OCI-LY1 (cell line): Measurements from ENCODE around the gene SLC11A1.

Experiments used
- H2AFZ ChIP-seq: fragments of 200-600 bp; sonication (generic), shearing (Covaris generic); 2 replicates; pipeline ENCODE4 v1.6.0; 2014; ENCODE audit warnings: antibody characterized with exemption, mild to moderate bottlenecking, low read length
- H3F3A ChIP-seq: fragments of 200-600 bp; sonication (generic), shearing (Covaris generic); 2 replicates; pipeline ENCODE4 v1.6.0; 2014; ENCODE audit warnings: mild to moderate bottlenecking, antibody characterized with exemption, low read length, moderate library complexity; ENCODE audit not compliant: insufficient read depth
- H3K27ac ChIP-seq: fragments of 200-600 bp; sonication (generic); 2 replicates; pipeline ENCODE4 v1.5.1; 2014; ENCODE audit warnings: low read length, mixed run types, mild to moderate bottlenecking, low read depth; ENCODE audit not compliant: poor library complexity, severe bottlenecking
- H3K27me3 ChIP-seq: fragments of 200-600 bp; sonication (generic); 2 replicates; pipeline ENCODE4 v1.6.0; 2014; ENCODE audit warnings: antibody characterized with exemption, mild to moderate bottlenecking, low read length, moderate library complexity; ENCODE audit not compliant: insufficient read depth
- H3K36me3 ChIP-seq: fragments of 200-600 bp; sonication (generic); 2 replicates; pipeline ENCODE4 v1.6.1; 2014; ENCODE audit warnings: mild to moderate bottlenecking, antibody characterized with exemption, low read length, moderate library complexity, mixed read lengths; ENCODE audit not compliant: insufficient read depth
- H3K4me1 ChIP-seq: fragments of 200-600 bp; sonication (generic); 2 replicates; pipeline ENCODE4 v1.5.1; 2014; ENCODE audit warnings: mild to moderate bottlenecking, low read length, moderate library complexity; ENCODE audit not compliant: insufficient read depth, severe bottlenecking
- H3K4me2 ChIP-seq: fragments of 200-600 bp; sonication (generic), shearing (Covaris generic); 2 replicates; pipeline ENCODE4 v1.6.1; 2014; ENCODE audit warnings: low read length
- H3K4me3 ChIP-seq: fragments of 200-600 bp; sonication (generic); 2 replicates; pipeline ENCODE4 v1.5.1; 2014; ENCODE audit warnings: low read length, low read depth, mild to moderate bottlenecking, mixed read lengths; ENCODE audit not compliant: poor library complexity, severe bottlenecking
- H3K79me2 ChIP-seq: fragments of 200-600 bp; shearing (Covaris generic); 2 replicates; pipeline ENCODE4 v1.6.1; 2016; ENCODE audit warnings: mixed run types, low read length, mixed read lengths; ENCODE audit not compliant: insufficient read depth
- H3K9ac ChIP-seq: fragments of 200-600 bp; sonication (generic), shearing (Covaris generic); 2 replicates; pipeline ENCODE4 v1.6.1; 2014; ENCODE audit warnings: mild to moderate bottlenecking, low read length, mixed read lengths
- H3K9me2 ChIP-seq: fragments of 200-600 bp; sonication (generic), shearing (Covaris generic); 2 replicates; pipeline ENCODE4 v1.6.1; 2014; ENCODE audit warnings: low read depth, mild to moderate bottlenecking, low read length, mixed read lengths
- H3K9me3 ChIP-seq: fragments of 200-600 bp; shearing (Covaris generic); 2 replicates; pipeline ENCODE4 v1.6.1; 2014; ENCODE audit warnings: low read length, mixed read lengths
- H4K20me1 ChIP-seq: fragments of 200-600 bp; sonication (generic), shearing (Covaris generic); 2 replicates; pipeline ENCODE4 v1.6.0; 2016; ENCODE audit warnings: mild to moderate bottlenecking, low read length; ENCODE audit not compliant: insufficient read depth
- CTCF ChIP-seq: fragments of 200-600 bp; sonication (generic), shearing (Covaris generic); IDR thresholded peaks from 2 replicates; pipeline ENCODE4 v1.5.1; 2017; ENCODE audit warnings: mild to moderate bottlenecking, antibody characterized with exemption, low read length, moderate library complexity, mixed read lengths
- EZH2 ChIP-seq: fragments of 200-600 bp; sonication (generic), shearing (Covaris generic); IDR thresholded peaks from 2 replicates; pipeline ENCODE4 v1.8.0; 2017; ENCODE audit warnings: borderline replicate concordance, mixed run types, mild to moderate bottlenecking, antibody characterized with exemption, low read length, moderate library complexity, mixed read lengths

The SLC11A1 gene

GRCh38 chr2:218437969-218438368 is 55.9 kb downstream of the SLC11A1 start:
- no peaks in the 10 kb centered on the region for H3K4me1 ChIP-seq
- H3K9ac ChIP-seq: no peak overlapping the region
- H3K4me2 ChIP-seq: no peak overlapping the region
- no peak overlapping the region for H3K4me3 ChIP-seq
- no peak for TF ChIP-seq CTCF
- no peak for TF ChIP-seq EZH2
- H3K27ac ChIP-seq: no peak overlapping the region
- H3K9me3 ChIP-seq: no peaks in the 10 kb centered on the region
- H3F3A ChIP-seq: no peaks in the 10 kb centered on the region
- H3K27me3 ChIP-seq: no peaks in the 10 kb centered on the region
- H2AFZ ChIP-seq: no peak overlapping the region
- H3K79me2 ChIP-seq: no peaks in the 10 kb centered on the region
- H3K9me2 ChIP-seq: no peaks in the 10 kb centered on the region
- no peaks in the 10 kb centered on the region for H3K36me3 ChIP-seq
- H4K20me1 ChIP-seq: no peaks in the 10 kb centered on the region

GRCh38 chr2:218438596-218438995 is 56.5 kb downstream of the SLC11A1 start:
- H3K4me2 ChIP-seq: no peak overlapping the region
- H3K27ac ChIP-seq: no peak overlapping the region
- H3K9me3 ChIP-seq: no peaks in the 10 kb centered on the region

GRCh38 chr2:218444692-218445357 is 62.8 kb downstream of the SLC11A1 start:
- Histone ChIP-seq H2AFZ (no peak overlapping the region), H3K4me1 (no peaks in the 10 kb centered on the region), H3K27ac (no peak overlapping the region), H3K27me3 (no peaks in the 10 kb centered on the region), H3K9me2 (no peaks in the 10 kb centered on the region), H3K36me3 (peaks cover 21% of the 10 kb centered on the region), H4K20me1 (no peaks in the 10 kb centered on the region), H3K9me3 (no peaks in the 10 kb centered on the region), H3F3A (no peaks in the 10 kb centered on the region), H3K79me2 (no peaks in the 10 kb centered on the region), H3K4me2 (no peak overlapping the region), H3K9ac (no peak overlapping the region), H3K4me3 (no peak overlapping the region)
- TF ChIP-seq CTCF (no peak), EZH2 (no peak)

More at GRCh38 chr2:218438596-218438995, 56.5 kb downstream of the SLC11A1 start:
- no peaks in the 10 kb centered on the region for H3K27me3 ChIP-seq
- no peaks in the 10 kb centered on the region for H3K9me2 ChIP-seq
- no peak overlapping the region for H3K9ac ChIP-seq
- no peaks in the 10 kb centered on the region for H3K79me2 ChIP-seq
- no peaks in the 10 kb centered on the region for H3K36me3 ChIP-seq
- no peaks in the 10 kb centered on the region for H3F3A ChIP-seq
- H4K20me1 ChIP-seq: no peaks in the 10 kb centered on the region
- no peaks in the 10 kb centered on the region for H3K4me1 ChIP-seq
- no peak overlapping the region for H3K4me3 ChIP-seq
- no peak overlapping the region for H2AFZ ChIP-seq
- TF ChIP-seq EZH2 (no peak), CTCF (no peak)
